IMR-90 (cell line): ENCODE results near the gene DENR.

Experiments used
- BHLHE40 ChIP-seq: fragments of 150-350 bp; IDR thresholded peaks from 2 replicates; pipeline ENCODE4 v1.6.1; 2016; ENCODE audit warnings: mild to moderate bottlenecking, low read depth, low read length
- CEBPB ChIP-seq: IDR thresholded peaks from 2 replicates; pipeline ENCODE4 v1.6.1; 2012; ENCODE audit warnings: low read depth, low read length, improper control_type of control experiment
- CHD1 ChIP-seq: IDR thresholded peaks from 2 replicates; pipeline ENCODE4 v1.6.1; 2012; ENCODE audit warnings: low read depth, low read length, improper control_type of control experiment
- ELK1 ChIP-seq: fragments of 150-350 bp; IDR thresholded peaks from 2 replicates; pipeline ENCODE4 v1.6.1; 2016; ENCODE audit warnings: low read depth, mild to moderate bottlenecking, low read length, moderate library complexity, borderline replicate concordance
- MXI1 ChIP-seq: IDR thresholded peaks from 2 replicates; pipeline ENCODE4 v1.6.1; 2012; ENCODE audit warnings: low read depth, mild to moderate bottlenecking, low read length, moderate library complexity, borderline replicate concordance
- NFE2L2 ChIP-seq: fragments of 150-350 bp; IDR thresholded peaks from 2 replicates; pipeline ENCODE4 v1.6.1; 2016; ENCODE audit warnings: low read depth, mild to moderate bottlenecking, low read length
- POLR2A ChIP-seq: IDR thresholded peaks from 2 replicates; pipeline ENCODE4 v1.6.1; 2012; ENCODE audit warnings: mild to moderate bottlenecking, low read depth, low read length
- RAD21 ChIP-seq: IDR thresholded peaks from 2 replicates; pipeline ENCODE4 v1.6.1; 2012; ENCODE audit warnings: low read length, improper control_type of control experiment
- RFX5 ChIP-seq: IDR thresholded peaks from 2 replicates; pipeline ENCODE4 v1.8.0; 2012; ENCODE audit warnings: low read depth, mild to moderate bottlenecking, low read length, moderate library complexity
- TF ChIP-seq, protein P1 (sequence below): conservative IDR thresholded peaks from 2 replicates; pipeline ENCODE4 v1.5.1; 2012; ENCODE audit warnings: mild to moderate bottlenecking, low read depth, low read length, improper control_type of control experiment

GRCh38 chr12:122819209-122819785 is 66.7 kb downstream of the DENR start:
- TF ChIP-seq, protein P1, sequence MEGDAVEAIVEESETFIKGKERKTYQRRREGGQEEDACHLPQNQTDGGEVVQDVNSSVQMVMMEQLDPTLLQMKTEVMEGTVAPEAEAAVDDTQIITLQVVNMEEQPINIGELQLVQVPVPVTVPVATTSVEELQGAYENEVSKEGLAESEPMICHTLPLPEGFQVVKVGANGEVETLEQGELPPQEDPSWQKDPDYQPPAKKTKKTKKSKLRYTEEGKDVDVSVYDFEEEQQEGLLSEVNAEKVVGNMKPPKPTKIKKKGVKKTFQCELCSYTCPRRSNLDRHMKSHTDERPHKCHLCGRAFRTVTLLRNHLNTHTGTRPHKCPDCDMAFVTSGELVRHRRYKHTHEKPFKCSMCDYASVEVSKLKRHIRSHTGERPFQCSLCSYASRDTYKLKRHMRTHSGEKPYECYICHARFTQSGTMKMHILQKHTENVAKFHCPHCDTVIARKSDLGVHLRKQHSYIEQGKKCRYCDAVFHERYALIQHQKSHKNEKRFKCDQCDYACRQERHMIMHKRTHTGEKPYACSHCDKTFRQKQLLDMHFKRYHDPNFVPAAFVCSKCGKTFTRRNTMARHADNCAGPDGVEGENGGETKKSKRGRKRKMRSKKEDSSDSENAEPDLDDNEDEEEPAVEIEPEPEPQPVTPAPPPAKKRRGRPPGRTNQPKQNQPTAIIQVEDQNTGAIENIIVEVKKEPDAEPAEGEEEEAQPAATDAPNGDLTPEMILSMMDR = no peak
- TF ChIP-seq CEBPB (no peak), RAD21 (no peak), POLR2A (no peak), BHLHE40 (no peak), NFE2L2 (no peak), CHD1 (no peak), ELK1 (no peak), RFX5 (no peak), MXI1 (no peak)
